NCI-H1105 (cell line): ENCODE data around the gene IL19.

Experiments
- DNase-seq: peaks from one replicate; lab custom pipeline; 2025; lab: John Stamatoyannopoulos, UW

Gene IL19

DNA sequence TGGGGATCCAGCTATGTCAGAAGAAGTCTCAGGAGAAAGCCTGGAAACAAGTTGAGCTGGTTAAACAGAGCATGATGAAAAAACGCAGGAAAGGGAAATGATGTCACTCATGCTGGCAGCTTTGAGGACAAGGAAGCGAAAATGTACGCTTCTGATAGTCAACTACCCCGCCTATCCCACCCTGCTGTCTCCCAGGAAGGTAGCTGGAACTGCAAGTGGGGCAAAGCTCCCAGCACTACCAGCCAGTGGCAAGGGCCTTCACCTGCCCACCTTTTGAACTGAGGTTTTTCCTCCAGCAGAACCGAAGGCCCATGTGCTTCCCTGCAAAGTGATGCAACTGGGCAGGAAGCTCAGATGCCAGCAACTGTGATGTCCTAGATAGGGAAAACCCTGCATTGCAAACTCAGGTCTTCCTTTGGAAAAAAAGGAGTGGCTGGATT is 88.5 kb downstream of the IL19 start:
- DNase-seq: no peak

DNA sequence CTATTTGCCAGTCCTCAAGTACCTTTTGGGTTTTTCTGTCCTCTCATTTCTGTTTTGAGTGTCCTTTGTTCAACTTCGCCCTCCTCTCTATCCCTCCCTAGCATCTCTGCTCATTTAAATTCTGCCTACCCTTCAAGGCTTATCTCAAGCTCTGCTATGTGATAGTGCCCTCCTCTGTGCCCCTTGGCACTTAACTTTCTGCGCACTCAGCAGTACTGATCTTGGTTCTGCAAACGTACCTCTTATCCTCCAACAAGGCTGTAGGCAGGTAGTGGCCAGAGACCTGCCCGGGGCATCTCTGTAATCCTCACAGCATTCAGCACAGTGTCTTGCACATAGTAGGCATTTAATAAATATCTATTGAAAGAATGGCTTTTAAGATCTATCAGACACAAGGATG is 89.6 kb downstream of the IL19 start:
- no peak for DNase-seq

DNA sequence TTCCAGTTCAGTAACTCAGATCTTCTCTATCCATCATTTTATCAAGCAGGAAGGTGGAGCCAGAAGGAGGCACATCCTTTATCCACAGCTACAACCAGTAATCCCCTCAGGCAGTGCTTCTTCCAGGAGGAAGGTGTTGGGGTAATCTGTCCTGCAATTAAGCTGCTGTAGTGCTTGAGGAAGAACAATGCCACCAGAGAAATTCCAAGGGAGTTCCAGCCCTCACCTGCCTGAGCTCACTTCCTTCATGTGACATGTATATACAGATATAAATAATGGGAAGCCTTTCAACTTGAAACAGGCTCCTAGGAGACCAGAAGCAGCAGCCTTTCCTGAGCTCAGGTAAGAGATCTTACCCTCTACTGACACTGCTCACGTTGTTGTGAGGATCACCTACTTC is 92.7 kb downstream of the IL19 start:
- DNase-seq: no peak

DNA sequence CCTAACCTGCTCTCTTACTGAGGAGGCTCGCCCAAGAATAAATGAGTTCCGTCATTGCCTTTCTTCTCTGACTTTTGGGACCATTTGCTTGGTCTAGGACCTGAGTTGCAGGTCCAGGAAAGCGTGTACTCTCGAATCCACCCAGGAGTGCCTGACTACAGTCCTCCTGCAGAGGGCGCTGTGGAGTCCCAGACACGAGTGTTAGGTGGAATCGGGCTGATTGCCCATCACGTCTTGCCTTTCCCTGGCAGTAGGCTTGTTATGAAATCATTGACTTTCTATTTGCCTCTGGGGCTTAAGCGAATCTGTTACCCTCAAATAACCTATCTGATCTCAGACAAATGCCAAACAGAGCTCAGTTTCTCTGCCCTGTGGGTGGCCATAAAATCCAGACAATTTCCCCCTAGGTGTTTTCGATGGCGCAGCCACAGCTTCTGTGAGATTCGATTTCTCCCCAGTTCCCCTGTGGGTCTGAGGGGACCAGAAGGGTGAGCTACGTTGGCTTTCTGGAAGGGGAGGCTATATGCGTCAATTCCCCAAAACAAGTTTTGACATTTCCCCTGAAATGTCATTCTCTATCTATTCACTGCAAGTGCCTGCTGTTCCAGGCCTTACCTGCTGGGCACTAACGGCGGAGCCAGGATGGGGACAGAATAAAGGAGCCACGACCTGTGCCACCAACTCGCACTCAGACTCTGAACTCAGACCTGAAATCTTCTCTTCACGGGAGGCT is 94.5 kb downstream of the IL19 start, which contains the start of gene IL20:
IL20 (plus strand) TSS at position 685 of the 733 bp plus-strand sequence. CDS start 230 bp downstream, outside the sequence.
- DNase-seq: peak; percentile 52

DNA sequence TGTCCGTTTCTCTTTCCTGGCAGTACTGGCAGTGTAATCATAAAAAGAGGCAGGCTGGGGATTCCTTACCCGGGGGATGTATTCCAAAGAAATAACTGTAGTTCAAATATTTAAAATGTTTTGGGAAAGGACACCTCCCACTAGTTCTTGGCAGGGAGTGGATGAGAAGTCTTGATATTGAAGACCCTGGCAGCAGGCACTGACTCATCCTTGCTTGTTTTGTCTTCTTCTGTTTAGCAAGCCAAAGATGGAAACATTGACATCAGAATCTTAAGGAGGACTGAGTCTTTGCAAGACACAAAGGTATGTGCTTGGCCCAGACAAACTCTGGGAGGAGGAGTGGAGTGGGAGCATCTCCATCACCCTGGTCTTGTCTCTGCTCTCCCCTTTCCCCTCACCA is 95.5 kb downstream of the IL19 start:
- no peak for DNase-seq

DNA sequence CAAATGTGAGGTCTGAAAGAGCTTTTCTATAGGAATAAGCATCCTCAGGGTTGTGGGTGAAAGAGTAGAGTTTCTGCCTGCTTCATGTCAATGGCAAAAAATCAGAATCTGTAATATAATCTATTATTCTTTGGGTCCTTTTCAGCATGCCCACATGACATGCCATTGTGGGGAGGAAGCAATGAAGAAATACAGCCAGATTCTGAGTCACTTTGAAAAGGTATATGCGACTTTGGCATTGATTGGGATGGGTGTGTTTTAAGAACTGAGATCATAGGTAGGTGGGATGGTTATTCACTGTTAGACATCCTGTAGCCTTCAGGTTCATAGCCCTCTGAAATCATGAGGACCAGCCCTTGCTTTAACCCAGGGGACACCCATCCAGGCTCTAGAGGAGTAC is 96.7 kb downstream of the IL19 start:
- no peak for DNase-seq

DNA sequence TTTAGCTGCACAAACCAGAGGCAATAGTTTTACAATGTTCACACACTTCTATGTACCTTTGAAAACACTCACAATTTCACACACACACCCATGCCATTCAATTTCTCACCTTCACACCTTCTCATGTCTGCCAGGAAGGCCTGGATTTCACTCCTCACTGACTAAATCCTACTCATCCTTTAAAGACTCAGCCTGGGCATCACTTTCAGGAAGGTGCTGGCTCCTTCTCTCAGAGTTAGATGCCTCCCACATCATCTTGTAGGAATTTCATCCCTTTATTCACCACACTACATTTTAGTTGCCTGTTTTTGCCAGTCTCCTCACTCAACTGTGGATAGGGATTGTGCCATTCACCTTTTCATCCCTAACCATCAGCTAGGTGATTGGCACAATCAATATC is 97.1 kb downstream of the IL19 start:
- DNase-seq: no peak

DNA sequence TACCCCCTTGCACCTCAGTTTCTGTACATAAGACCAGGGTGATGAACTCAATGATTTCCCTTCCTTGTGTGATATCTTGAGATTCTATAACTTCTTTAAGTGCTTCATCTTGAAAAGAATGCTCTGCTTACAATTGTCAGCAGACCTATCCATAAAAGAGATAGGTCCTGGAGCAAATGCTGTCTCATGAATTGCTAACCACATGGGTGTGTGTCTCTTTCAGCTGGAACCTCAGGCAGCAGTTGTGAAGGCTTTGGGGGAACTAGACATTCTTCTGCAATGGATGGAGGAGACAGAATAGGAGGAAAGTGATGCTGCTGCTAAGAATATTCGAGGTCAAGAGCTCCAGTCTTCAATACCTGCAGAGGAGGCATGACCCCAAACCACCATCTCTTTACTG is 97.7 kb downstream of the IL19 start:
- DNase-seq: no peak

DNA sequence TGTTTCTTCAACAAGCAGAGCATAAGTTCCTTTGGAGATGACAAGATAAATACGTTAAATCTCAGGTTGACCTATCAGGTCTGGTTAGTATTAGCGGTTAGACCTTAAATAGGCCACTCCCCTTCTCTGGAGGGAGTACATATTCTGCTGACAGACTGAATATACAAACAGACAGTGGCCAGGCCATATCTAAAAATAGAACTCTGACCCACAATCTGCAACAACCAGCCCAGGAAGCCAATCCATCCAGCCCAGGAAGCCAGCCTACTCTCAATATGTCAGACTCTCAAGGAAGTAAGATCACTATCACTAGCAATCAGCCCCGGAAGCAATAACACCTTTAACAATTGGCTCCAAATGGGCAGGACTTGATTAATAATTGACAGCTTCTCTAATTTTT is 101.6 kb downstream of the IL19 start:
- DNase-seq: no peak

DNA sequence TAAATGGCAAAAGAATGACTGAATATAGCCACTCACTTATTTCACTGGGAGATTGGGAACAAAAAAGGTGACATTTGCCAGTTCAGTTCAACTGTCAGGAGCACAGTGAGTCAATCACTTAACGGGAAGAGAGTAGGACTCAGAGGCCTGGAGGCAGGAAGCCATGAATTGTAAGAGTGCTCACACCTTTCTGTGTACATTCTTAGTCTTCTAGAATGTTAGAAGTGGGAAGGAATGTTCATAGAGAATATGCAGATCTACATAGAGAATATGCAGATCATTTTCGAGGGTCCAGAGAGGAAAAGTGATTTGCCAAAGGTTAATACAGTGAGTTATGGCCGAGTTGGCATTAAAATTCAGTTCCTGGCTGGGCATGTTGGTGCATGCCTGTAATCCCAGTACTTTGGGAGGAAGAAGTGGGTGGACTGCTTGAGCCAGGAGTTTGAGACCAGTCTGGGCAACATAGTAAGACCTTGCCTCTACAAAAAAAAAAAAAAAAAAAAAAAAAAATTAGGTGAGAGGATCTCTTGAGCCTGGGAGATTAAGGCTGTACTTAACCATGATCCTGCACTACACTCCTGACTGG is 103.1 kb downstream of the IL19 start:
- DNase-seq: no peak

DNA sequence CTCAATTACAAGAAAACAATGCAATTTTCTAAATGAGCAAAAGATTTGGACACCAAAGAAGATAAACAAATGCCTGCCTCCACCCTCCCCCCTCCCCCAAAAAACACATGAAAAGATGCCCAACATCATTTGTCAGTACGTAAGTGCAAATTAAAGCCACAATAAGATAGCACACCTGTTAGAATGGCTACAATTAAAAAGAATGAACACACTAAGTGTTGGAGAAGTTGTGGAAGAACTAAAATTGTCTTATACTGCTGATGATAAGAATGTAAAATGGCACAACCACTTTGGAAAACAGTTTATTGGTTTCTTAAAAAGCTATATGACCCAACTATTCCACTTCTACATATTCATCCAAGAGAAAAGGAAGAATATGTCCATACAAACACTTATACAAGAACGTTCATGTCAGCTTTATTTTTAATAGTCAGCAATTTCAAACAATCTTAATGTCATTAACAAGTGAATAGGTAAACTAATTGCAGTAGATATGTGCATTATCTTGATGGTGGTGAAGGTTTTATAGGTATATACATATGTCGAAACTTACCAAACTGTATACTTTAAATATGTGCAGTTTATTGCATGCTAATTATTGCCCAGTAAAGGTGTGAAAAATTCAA is 105.3 kb downstream of the IL19 start:
- DNase-seq: no peak

DNA sequence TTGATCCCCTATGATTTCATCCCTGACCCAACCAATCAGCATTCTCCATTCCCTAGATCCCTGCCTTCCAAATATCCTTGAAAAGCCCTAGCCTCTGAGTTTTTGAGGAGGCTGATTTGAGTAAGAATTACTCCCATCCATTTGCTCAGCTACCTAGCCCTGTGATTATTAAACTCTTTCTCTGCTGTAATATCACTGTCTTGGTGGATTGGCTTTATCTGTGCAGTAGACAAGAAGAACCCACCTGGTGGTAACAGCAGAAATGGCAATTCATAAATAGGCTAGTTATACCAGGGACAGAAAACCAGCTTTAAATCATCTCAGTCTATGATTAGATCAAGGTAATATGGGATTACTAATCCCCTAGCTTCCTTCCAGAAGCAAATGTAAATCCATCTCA is 107.9 kb downstream of the IL19 start:
- no peak for DNase-seq

DNA sequence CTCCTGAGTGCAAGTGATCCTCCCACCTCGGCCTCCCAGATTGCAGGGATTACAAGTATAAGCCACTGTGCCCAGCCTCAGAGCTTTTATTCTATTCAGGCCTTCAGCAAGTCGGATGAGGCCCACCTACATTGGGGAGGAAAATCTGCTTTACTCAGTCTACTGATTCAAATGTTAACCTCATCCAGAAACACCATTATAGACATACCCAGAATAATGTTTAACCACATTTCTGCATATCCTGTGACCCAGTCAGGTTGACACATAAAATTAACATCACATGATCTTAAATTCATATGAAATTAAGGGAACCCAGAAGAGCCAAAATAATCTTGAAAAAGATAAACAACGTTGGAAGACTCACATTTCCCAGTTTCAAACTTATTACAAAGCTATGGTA is 109.7 kb downstream of the IL19 start:
- no peak for DNase-seq

DNA sequence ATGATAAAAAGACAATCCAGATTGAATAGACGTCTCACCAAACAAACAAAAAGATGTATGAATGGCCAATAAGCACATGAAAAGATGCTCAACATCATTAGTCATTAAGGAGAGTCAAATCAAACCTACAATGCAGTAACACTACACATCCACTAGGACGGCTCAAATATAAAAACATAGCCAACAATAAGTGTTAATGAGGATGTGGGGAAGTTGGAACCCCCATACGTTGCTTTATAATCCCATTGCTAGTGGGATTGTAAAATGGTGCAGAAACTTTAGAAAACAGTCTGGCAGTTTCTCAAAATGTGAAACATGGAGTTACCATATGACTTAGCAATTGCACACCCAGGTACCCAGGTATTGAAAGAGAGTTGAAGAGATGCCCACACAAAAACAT is 112.0 kb downstream of the IL19 start:
- DNase-seq: no peak

DNA sequence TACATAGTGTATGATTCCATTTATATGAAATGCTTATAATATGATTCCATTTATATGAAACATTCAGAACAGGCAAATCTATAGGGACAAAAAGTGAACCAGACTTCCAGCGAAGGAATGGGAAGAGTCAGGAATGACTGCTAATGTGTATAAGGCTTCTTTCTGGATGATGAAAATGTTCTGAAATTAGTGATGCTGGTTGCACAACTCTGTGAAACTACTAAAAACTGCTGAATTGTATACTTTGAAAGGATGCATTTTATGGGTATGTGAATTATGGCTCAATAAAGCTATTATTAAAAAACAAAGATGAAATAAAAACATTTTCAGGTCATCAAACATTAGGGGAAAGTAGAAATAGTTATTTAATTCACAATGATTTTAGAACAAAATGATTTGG is 112.6 kb downstream of the IL19 start:
- DNase-seq: no peak

DNA sequence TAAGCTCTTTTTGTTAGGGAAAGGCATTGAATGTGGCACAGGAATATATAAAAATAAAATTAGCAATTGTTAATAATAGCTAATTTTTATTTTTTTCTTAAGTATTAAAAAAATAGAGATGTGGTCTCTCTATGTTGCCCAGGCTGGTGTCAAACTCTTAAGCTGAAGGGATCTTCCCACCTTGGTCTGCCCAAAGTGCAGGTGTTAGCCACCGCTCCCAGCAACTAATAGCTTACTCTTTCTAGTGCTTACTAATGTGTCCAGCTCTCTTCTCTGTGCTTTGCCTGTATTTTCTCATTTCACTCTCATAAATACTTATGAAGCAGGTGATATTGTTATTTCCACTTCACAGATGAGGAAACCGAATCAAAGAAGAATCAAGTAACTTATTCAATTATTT is 113.3 kb downstream of the IL19 start:
- no peak for DNase-seq

DNA sequence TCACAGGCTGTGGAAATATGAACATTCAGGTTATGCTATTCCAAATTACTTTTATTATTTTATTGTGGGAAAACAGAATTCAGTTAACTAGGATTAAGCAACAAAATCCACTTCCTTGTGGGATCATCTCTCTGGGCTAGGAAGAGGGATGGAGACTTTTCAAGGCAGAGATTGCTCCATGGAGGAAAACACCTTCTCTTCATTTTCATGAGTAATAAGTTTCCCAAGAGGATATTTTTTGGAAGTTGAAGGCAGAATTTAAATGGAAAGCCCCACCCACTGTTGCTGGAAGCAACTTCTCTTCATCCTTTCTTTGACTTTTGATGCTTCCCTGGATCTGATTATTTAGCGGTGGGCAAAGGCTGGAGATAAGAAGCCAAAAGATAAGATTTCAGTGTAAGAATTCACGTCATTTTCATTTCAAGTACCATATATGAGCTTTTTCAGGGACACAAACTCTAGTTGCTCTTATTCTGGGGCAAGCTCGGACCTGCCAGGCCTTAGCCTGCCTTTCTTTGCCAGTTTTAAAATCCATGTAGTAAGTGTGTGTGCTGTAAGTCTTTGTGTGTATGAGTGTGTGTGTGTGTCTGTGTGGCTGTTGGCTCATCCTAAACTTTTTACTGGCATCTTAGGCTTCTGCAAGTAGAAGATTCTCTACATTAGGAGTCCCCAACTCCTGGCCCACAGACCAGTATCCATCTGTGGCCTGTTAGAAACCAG is 114.9 kb downstream of the IL19 start:
- DNase-seq: no peak

DNA sequence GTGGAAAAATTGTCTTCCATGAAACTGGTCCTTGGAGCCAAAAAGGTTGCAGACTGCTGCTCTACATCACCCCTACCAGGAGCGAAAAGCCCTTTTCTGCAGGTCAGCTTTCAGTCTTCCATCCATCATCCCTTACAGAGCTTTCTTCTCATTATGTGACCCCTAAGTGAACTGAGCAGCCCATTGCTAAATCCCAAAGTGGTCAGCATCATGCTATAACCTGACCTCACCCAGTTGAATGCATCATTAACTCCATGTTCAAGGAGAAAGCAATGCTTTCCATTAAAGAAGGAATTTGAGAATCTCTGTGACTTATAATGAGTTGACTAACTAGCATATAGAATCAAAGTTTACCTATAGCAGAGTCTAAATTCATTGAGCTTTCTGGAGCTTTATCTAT is 116.3 kb downstream of the IL19 start:
- no peak for DNase-seq

DNA sequence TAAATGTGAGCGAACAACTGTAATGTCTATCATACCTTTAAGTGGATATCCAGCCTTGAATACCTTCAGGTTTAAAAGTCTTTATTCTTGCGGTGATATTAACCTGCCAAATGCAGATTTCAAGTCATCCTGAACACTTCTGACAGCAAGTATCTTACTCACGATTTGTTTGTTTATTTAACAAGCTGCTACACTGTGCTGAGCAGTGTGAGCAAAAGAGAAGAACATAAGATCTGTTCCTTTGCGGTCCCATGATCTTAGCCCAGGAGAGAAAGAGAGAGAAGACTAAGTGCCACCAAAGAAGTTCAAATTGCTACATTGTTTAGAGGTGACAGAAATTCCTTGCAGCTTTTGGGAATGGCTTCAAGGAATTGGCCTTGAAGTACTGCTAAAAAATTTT is 117.1 kb downstream of the IL19 start:
- no peak for DNase-seq

DNA sequence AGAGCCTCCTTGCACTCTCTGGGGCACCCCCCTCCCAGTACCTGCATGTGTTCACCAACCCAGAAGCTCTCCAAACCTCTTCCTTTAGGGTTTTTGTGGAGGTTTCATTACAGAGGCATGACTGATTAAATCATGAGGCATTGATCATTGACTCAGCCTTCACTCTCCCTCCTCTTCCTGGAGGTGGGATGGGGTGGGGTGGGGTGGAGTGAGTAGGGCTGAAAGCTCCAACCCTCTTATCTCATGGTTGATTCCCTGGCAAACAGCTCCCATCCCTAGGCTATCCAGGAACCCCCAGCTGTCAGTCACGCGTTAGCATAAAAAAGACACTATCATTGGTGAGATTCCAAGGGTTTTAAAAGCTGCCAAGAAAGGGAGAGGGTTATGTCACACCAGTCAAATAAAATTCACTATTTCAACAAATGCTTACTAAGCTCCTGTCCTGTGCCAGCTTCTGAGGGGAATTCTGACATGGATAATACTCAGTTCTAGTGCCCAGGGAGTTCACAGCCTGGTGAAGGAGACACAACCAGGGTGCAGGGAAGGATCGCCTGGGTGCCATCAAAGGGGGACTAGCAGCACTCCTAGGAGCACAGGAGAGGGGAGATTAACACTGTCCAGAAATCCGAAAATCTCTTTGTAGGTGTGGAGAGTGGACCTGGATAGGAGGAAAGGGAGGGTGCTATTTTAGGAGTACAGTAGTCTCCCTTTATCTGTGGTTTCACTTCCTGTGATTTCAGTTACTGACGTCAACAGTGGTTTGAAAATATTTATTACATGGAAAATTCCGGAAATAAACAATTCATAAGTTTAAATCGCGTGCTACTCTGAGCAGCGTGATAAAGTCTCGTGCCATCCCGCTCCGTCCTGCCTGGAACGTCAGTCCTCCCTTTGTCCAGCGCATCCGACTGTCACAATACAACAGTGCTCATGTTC is 119.8 kb downstream of the IL19 start:
- DNase-seq: no peak

DNA sequence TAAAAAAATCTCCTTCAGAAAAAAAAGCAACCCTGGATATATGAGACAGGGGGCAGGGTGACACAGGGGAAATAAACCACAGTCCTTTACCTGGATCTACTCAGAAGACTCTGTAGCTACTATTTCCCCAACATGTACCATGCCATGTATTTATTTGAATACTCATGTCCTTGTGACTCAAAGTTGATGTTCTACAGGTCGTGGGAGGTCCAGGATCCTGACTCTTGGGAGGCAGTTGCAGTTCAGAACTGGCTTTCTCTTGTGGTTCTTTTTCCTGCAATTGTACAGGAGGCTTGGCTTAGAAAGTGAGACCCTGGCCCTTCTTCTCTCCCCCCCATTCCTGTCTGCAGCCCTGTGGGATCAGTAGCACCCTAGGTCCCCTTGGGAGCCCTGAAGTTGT is 120.8 kb downstream of the IL19 start:
- DNase-seq: no peak
